Measurements from ENCODE around the gene TMEM127. TPM values are rescaled to one million over a fixed set of nuclear protein-coding genes. Genes with fewer than 3 reads are reported as not detected.

The TMEM127 gene
- total RNA-seq, 2 donors from 2014 or later = 27.0 to 28.3 TPM

DNA sequence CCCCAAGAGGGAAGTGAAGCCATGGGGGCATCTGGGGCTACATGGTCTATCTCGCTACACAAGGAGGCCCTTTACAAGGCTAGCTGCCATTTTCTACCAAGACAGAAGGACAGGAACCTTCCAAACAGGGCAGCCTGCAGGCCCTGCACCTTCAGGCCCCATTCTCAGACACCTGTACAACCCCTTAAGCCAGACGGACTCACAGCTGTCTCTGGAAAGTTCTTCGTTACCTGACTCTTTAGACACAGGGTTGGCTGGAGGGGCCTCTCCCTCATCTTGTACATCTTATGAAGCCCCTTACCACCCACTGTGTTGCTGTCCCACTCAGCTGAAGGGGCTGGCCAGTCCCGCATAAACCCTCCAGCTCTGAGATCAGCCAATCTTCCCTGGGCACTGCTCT is 17.2 kb downstream of the TMEM127 start:
- Histone ChIP-seq H3K27ac (ENCODE audit: low read depth, low read length) (no peak overlapping the region), H3K4me1 (ENCODE audit: control insufficient read depth, insufficient read depth, low read length) (no peaks in the 10 kb centered on the region), H3K4me3 (ENCODE audit: low read length) (no peak overlapping the region), H3K9ac (ENCODE audit: extremely low read depth, low read length, poor library complexity, severe bottlenecking) (no peak overlapping the region), H3K9me3 (ENCODE audit: control insufficient read depth, low read length) (no peaks in the 10 kb centered on the region), H3K27me3 (ENCODE audit: control insufficient read depth, insufficient read depth, low read length, poor library complexity, severe bottlenecking) (no peaks in the 10 kb centered on the region), H3K36me3 (ENCODE audit: control insufficient read depth, insufficient read depth, low read length) (peaks cover 16% of the 10 kb centered on the region)
- no peaks in the 10 kb centered on the region for H3K9me3 Mint-ChIP-seq
- no peaks in the 10 kb centered on the region for H3K4me1 Mint-ChIP-seq
- 95 to 96% methylated on average over 3 to 4 of the region's 4 CpGs for WGBS, 2 experiments (ENCODE audit: insufficient coverage in 1 of 2, insufficient read length in 1 of 2)
- peaks cover 1% of the 10 kb centered on the region for H3K27me3 Mint-ChIP-seq (ENCODE audit: insufficient read depth)
- no peak overlapping the region for H3K27ac Mint-ChIP-seq
- no peak overlapping the region for H3K4me3 Mint-ChIP-seq
- peaks cover 19% of the 10 kb centered on the region for H3K36me3 Mint-ChIP-seq (ENCODE audit: low read depth)
- TF ChIP-seq CTCF (conservative IDR thresholded peaks at IDR 0.05) = no peak
- DNase-seq = no peak

DNA sequence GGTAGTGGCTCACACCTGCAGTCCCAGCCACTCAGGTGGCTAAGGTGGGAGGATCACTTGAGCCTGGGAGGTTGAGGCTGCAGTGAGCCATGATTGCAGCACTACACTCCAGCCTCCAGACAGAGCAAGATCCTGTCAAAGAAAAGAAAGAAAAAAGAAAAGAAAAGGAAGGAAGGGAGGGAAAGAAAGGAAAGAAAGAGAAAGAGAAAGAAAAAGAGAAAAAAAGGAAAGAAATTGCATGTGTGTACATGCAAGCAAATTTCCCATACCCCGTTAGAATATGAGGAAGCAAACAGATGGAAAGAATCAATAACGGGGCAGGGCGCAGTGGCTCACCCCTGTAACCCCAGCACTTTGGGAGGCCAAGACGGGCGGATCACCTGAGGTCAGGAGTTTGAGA is 17.9 kb downstream of the TMEM127 start:
- H3K9me3 ChIP-seq (ENCODE audit: control insufficient read depth, low read length) = no peaks in the 10 kb centered on the region
- DNase-seq = no peak
- TF ChIP-seq CTCF (conservative IDR thresholded peaks at IDR 0.05) = no peak
- no peak overlapping the region for H3K9ac ChIP-seq (ENCODE audit: extremely low read depth, low read length, poor library complexity, severe bottlenecking)
- H3K27ac ChIP-seq (ENCODE audit: low read depth, low read length) = no peak overlapping the region
- H3K27ac Mint-ChIP-seq = no peak overlapping the region
- no peaks in the 10 kb centered on the region for H3K27me3 ChIP-seq (ENCODE audit: control insufficient read depth, insufficient read depth, low read length, poor library complexity, severe bottlenecking)
- no peaks in the 10 kb centered on the region for H3K4me1 ChIP-seq (ENCODE audit: control insufficient read depth, insufficient read depth, low read length)
- no peaks in the 10 kb centered on the region for H3K4me1 Mint-ChIP-seq
- peaks cover 12% of the 10 kb centered on the region for H3K36me3 ChIP-seq (ENCODE audit: control insufficient read depth, insufficient read depth, low read length)
- no peaks in the 10 kb centered on the region for H3K9me3 Mint-ChIP-seq
- H3K4me3 ChIP-seq (ENCODE audit: low read length) = no peak overlapping the region
- 86 to 100% methylated on average over 3 to 5 of the region's 5 CpGs for WGBS, 2 experiments (ENCODE audit: insufficient coverage in 1 of 2, insufficient read length in 1 of 2)
- H3K4me3 Mint-ChIP-seq = no peak overlapping the region
- peaks cover 1% of the 10 kb centered on the region for H3K27me3 Mint-ChIP-seq (ENCODE audit: insufficient read depth)
- H3K36me3 Mint-ChIP-seq (ENCODE audit: low read depth) = peaks cover 12% of the 10 kb centered on the region

DNA sequence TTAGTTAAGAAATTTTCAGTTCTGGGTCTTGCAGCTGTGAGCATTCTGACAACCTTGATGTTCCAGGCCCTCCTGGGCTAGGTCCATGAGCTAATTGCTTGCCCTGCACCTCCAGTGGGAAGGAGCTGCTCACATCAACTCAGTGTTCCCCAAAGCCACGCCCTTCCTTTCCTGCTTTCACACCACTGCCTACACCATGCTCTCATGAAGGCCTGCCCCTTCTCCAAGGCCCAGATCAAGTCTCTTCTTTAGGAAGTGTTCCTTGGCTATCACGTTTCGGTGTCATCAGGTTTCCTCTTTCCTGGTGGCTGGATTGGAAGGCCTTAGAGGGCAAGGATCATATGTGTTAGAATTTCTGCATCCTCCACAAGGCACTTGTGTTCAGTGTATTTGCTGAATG is 18.8 kb downstream of the TMEM127 start:
- H3K4me3 Mint-ChIP-seq = no peak overlapping the region
- no peak overlapping the region for H3K4me3 ChIP-seq (ENCODE audit: low read length)
- H3K27ac ChIP-seq (ENCODE audit: low read depth, low read length) = no peak overlapping the region
- no peaks in the 10 kb centered on the region for H3K4me1 Mint-ChIP-seq
- TF ChIP-seq CTCF (conservative IDR thresholded peaks at IDR 0.05) = no peak
- no peaks in the 10 kb centered on the region for H3K4me1 ChIP-seq (ENCODE audit: control insufficient read depth, insufficient read depth, low read length)
- 88 to 100% methylated on average over 1 to 3 of the region's 3 CpGs for WGBS, 2 experiments (ENCODE audit: insufficient coverage in 1 of 2, insufficient read length in 1 of 2)
- H3K9ac ChIP-seq (ENCODE audit: extremely low read depth, low read length, poor library complexity, severe bottlenecking) = no peak overlapping the region
- H3K9me3 Mint-ChIP-seq = no peaks in the 10 kb centered on the region
- peaks cover 8% of the 10 kb centered on the region for H3K36me3 Mint-ChIP-seq (ENCODE audit: low read depth)
- peaks cover 1% of the 10 kb centered on the region for H3K27me3 Mint-ChIP-seq (ENCODE audit: insufficient read depth)
- H3K27ac Mint-ChIP-seq = no peak overlapping the region
- DNase-seq = no peak
- no peaks in the 10 kb centered on the region for H3K9me3 ChIP-seq (ENCODE audit: control insufficient read depth, low read length)
- H3K36me3 ChIP-seq (ENCODE audit: control insufficient read depth, insufficient read depth, low read length) = peaks cover 6% of the 10 kb centered on the region
- H3K27me3 ChIP-seq (ENCODE audit: control insufficient read depth, insufficient read depth, low read length, poor library complexity, severe bottlenecking) = no peaks in the 10 kb centered on the region

Measured in endodermal cell (in vitro differentiated cells).